Jurkat, Clone E6-1 (cell line): Measurements from ENCODE around the gene KRT37.
"Not testable (repeated sequence)": the region's sequence is repeated elsewhere in the genome, so short reads cannot be mapped to it uniquely, and the experiment has no call there.

ENCODE experiments used
- DNase-seq: peaks from one replicate; pipeline ENCODE4 v3.0.0-alpha.2; 2011; ENCODE audit warnings: low read depth, low spot score
- H3K4me3 ChIP-seq: 2 replicates; pipeline ENCODE4 v1.5.1; 2011; ENCODE audit warnings: mild to moderate bottlenecking, low read length, control low read depth, moderate library complexity

Gene KRT37

GRCh38 chr17:41413353-41413957 lies 10.9 kb downstream of the KRT37 start:
- no peak for DNase-seq
- no peak overlapping the region for H3K4me3 ChIP-seq

- H3K4me3 ChIP-seq = no peak overlapping the region
- DNase-seq = no peak
Observed at GRCh38 chr17:41411072-41411840, 13.1 kb downstream of the KRT37 start.

- H3K4me3 ChIP-seq = no peak overlapping the region
- DNase-seq = no peak
Observed at GRCh38 chr17:41407226-41407625, 17.2 kb downstream of the KRT37 start.

- DNase-seq = no peak
- no peak overlapping the region for H3K4me3 ChIP-seq
Observed at GRCh38 chr17:41406205-41406604, 18.2 kb downstream of the KRT37 start.

GRCh38 chr17:41404024-41404671 lies 20.2 kb downstream of the KRT37 start:
- H3K4me3 ChIP-seq = no peak overlapping the region
- no peak for DNase-seq

GRCh38 chr17:41403404-41404023 lies 20.9 kb downstream of the KRT37 start:
- DNase-seq = no peak
- H3K4me3 ChIP-seq = no peak overlapping the region

GRCh38 chr17:41402161-41402560 lies 22.2 kb downstream of the KRT37 start:
- no peak for DNase-seq
- no peak overlapping the region for H3K4me3 ChIP-seq

GRCh38 chr17:41396996-41397660 lies 27.3 kb downstream of the KRT37 start, which contains the start of gene KRT31:
Gene KRT31, minus strand, starts transcription at chr17:41397608. Its CDS starts 69 bp downstream, at chr17:41397539.
- no peak within 1 kb of the TSS for H3K4me3 ChIP-seq
- no peak for DNase-seq

- no peak for DNase-seq
- H3K4me3 ChIP-seq = no peak overlapping the region
Observed at GRCh38 chr17:41396340-41396739, 28.0 kb downstream of the KRT37 start.

GRCh38 chr17:41395611-41396010 lies 28.8 kb downstream of the KRT37 start:
- H3K4me3 ChIP-seq = no peak overlapping the region
- no peak for DNase-seq

- not testable (repeated sequence) for H3K4me3 ChIP-seq, DNase-seq
Observed at GRCh38 chr17:41395044-41395443, 29.3 kb downstream of the KRT37 start.

- no peak overlapping the region for H3K4me3 ChIP-seq
- DNase-seq = no peak
Observed at GRCh38 chr17:41394254-41394996, 30.0 kb downstream of the KRT37 start.

- no peak for DNase-seq
Observed at GRCh38 chr17:41393826-41394225, 30.6 kb downstream of the KRT37 start.

GRCh38 chr17:41393294-41393693 lies 31.1 kb downstream of the KRT37 start:
- DNase-seq = no peak
- H3K4me3 ChIP-seq = no peak overlapping the region

More at GRCh38 chr17:41393826-41394225, 30.6 kb downstream of the KRT37 start:
- no peak overlapping the region for H3K4me3 ChIP-seq

- H3K4me3 ChIP-seq = no peak overlapping the region
- DNase-seq = no peak
Observed at GRCh38 chr17:41392278-41392677, 32.1 kb downstream of the KRT37 start.

- DNase-seq = no peak
- H3K4me3 ChIP-seq = no peak overlapping the region
Observed at GRCh38 chr17:41391535-41391934, 32.9 kb downstream of the KRT37 start.

GRCh38 chr17:41390411-41390938 lies 33.9 kb downstream of the KRT37 start:
- no peak for DNase-seq
- no peak overlapping the region for H3K4me3 ChIP-seq

GRCh38 chr17:41387670-41388069 lies 36.7 kb downstream of the KRT37 start:
- DNase-seq = no peak
- H3K4me3 ChIP-seq = no peak overlapping the region
